RWPE2 (cell line): ENCODE measurements around the gene DIRAS2.

ENCODE experiments used
- ATAC-seq: fragments of 200-7000 bp; cut with Tn5 transposase; 3 replicates; pipeline ENCODE4 v1.9.1; 2021; ENCODE audit warnings: low read depth
- DNase-seq: peaks from one replicate; pipeline ENCODE4 v3.0.0-alpha.2; 2020; ENCODE audit warnings: low spot score
- H3K27ac ChIP-seq: fragments of 450-650 bp; 2 replicates; pipeline ENCODE4 v1.5.1; 2017; ENCODE audit warnings: mild to moderate bottlenecking; ENCODE audit not compliant: poor library complexity, severe bottlenecking
- H3K27me3 ChIP-seq: fragments of 250-450 bp; sonication (Bioruptor Pico); 2 replicates; pipeline ENCODE4 v1.5.1; 2021; ENCODE audit warnings: mild to moderate bottlenecking, moderate library complexity; ENCODE audit not compliant: insufficient read depth, poor library complexity, severe bottlenecking
- H3K36me3 ChIP-seq: fragments of 250-450 bp; sonication (Bioruptor Pico); 2 replicates; pipeline ENCODE4 v1.5.1; 2020; ENCODE audit warnings: low read depth, mild to moderate bottlenecking, moderate library complexity
- H3K4me1 ChIP-seq: fragments of 250-450 bp; sonication (Bioruptor Pico); 2 replicates; pipeline ENCODE4 v1.5.1; 2021; ENCODE audit warnings: mild to moderate bottlenecking, moderate library complexity; ENCODE audit not compliant: insufficient read depth, poor library complexity, severe bottlenecking
- H3K4me3 ChIP-seq: fragments of 250-450 bp; sonication (Bioruptor Pico); 2 replicates; pipeline ENCODE4 v1.5.1; 2021; ENCODE audit warnings: mild to moderate bottlenecking, moderate library complexity; ENCODE audit not compliant: severe bottlenecking
- H3K9me3 ChIP-seq: fragments of 250-450 bp; sonication (Bioruptor Pico); 2 replicates; pipeline ENCODE4 v1.5.1; 2021; ENCODE audit warnings: mild to moderate bottlenecking, moderate library complexity; ENCODE audit not compliant: severe bottlenecking
- CTCF ChIP-seq: fragments of 450-650 bp; IDR thresholded peaks from one replicate; pipeline ENCODE4 v1.5.1; 2017; ENCODE audit warnings: mild to moderate bottlenecking, moderate library complexity; ENCODE audit not compliant: poor library complexity, severe bottlenecking

DIRAS2 gene

GRCh38 chr9:90629354-90629753, 13.3 kb downstream of the DIRAS2 start:
- no peak overlapping the region for H3K4me3 ChIP-seq
- H3K9me3 ChIP-seq: no peaks in the 10 kb centered on the region
- peaks cover 22% of the 10 kb centered on the region for H3K27me3 ChIP-seq
- TF ChIP-seq CTCF: no peak
- no peak for DNase-seq
- no peaks in the 10 kb centered on the region for H3K36me3 ChIP-seq
- H3K27ac ChIP-seq: no peak overlapping the region
- no peaks in the 10 kb centered on the region for H3K4me1 ChIP-seq
- no peak for ATAC-seq

- H3K27ac ChIP-seq: no peak overlapping the region
- H3K36me3 ChIP-seq: no peaks in the 10 kb centered on the region
- H3K27me3 ChIP-seq: peaks cover 18% of the 10 kb centered on the region
- H3K4me1 ChIP-seq: no peaks in the 10 kb centered on the region
- TF ChIP-seq CTCF: no peak
- no peak overlapping the region for H3K4me3 ChIP-seq
- no peak for ATAC-seq
- no peaks in the 10 kb centered on the region for H3K9me3 ChIP-seq
- no peak for DNase-seq
Measured at GRCh38 chr9:90616806-90617205, 25.8 kb downstream of the DIRAS2 start.

GRCh38 chr9:90613502-90613901, 29.1 kb downstream of the DIRAS2 start:
- Histone ChIP-seq H3K4me3 (no peak overlapping the region), H3K27me3 (peaks cover 30% of the 10 kb centered on the region), H3K36me3 (no peaks in the 10 kb centered on the region), H3K4me1 (no peaks in the 10 kb centered on the region), H3K9me3 (no peaks in the 10 kb centered on the region), H3K27ac (no peak overlapping the region)
- no peak for DNase-seq
- TF ChIP-seq CTCF: no peak
- no peak for ATAC-seq

- H3K4me3 ChIP-seq: no peak overlapping the region
- H3K4me1 ChIP-seq: no peaks in the 10 kb centered on the region
- no peaks in the 10 kb centered on the region for H3K36me3 ChIP-seq
- DNase-seq (no peak), ATAC-seq (no peak)
- no peak overlapping the region for H3K27ac ChIP-seq
- no peak for TF ChIP-seq CTCF
- H3K27me3 ChIP-seq: peaks cover 29% of the 10 kb centered on the region
- H3K9me3 ChIP-seq: no peaks in the 10 kb centered on the region
Measured at GRCh38 chr9:90612957-90613356, 29.7 kb downstream of the DIRAS2 start.

GRCh38 chr9:90611568-90611967, 31.1 kb downstream of the DIRAS2 start:
- Histone ChIP-seq H3K27me3 (peaks cover 38% of the 10 kb centered on the region), H3K4me3 (no peak overlapping the region), H3K27ac (no peak overlapping the region), H3K36me3 (no peaks in the 10 kb centered on the region), H3K4me1 (no peaks in the 10 kb centered on the region), H3K9me3 (no peaks in the 10 kb centered on the region)
- no peak for TF ChIP-seq CTCF
- ATAC-seq: no peak
- no peak for DNase-seq
